GM12878 (cell line): ENCODE data around the gene GLI1. TPM values are rescaled to one million over a fixed set of nuclear protein-coding genes. Genes with fewer than 3 reads are reported as not detected.
A peak's percentile ranks its signal among the peaks of the same experiment; 100 is the strongest.

ENCODE experiments used
- ATAC-seq: fragments of 200-7000 bp; cut with Tn5 transposase; 3 replicates; pipeline ENCODE4 v1.9.1; 2020; ENCODE audit warnings: mild to moderate bottlenecking, moderate library complexity
- BruUV-seq: library from RNA; stranded (reverse); fragments of 400-500 nt; replicated peaks from 2 replicates; lab custom pipeline; 2021; lab: Mats Ljungman, UMichigan
- CTCF ChIA-PET: fragments of 300-600 bp; sonication (Branson Sonifier 250); formaldehyde crosslinking; extraction: SDS; loops from one replicate; lab custom pipeline; 2021; ENCODE audit warnings: inconsistent platforms; lab: Yijun Ruan, JAX
- POLR2A ChIA-PET: fragments of 350-600 bp; formaldehyde crosslinking; extraction: SDS; loops from one replicate; lab custom pipeline; 2021; ENCODE audit warnings: inconsistent platforms; lab: Charles Lee
- RAD21 ChIA-PET: fragments of 300-600 bp; sonication (Branson Sonifier 250); formaldehyde crosslinking; loops from one replicate; lab custom pipeline; 2023; ENCODE audit warnings: antibody characterized with exemption; ENCODE audit not compliant: unreplicated experiment; lab: Charles Lee
- SMC1A ChIA-PET: fragments of 300-600 bp; sonication (Branson Sonifier 250); formaldehyde crosslinking; loops from one replicate; lab custom pipeline; 2023; ENCODE audit not compliant: unreplicated experiment, uncharacterized antibody; lab: Charles Lee
- DNase-seq: peaks from one replicate; pipeline ENCODE4 v3.0.0-alpha.2; 2011; ENCODE audit warnings: low read depth, low spot score
- FAIRE-seq: peaks from 3 replicates; lab custom pipeline; 2011; peaks lifted over from hg19 to GRCh38; lab: Jason Lieb, UNC
- H2AFZ ChIP-seq: 2 replicates; pipeline ENCODE4 v1.6.0; 2011; ENCODE audit warnings: low read depth, low read length, control low read depth; ENCODE audit not compliant: control insufficient read depth
- H3K27ac ChIP-seq: 2 replicates; pipeline ENCODE4 v1.5.1; 2011; ENCODE audit warnings: control low read depth; ENCODE audit not compliant: control insufficient read depth, insufficient read depth
- H3K27me3 ChIP-seq, 2 experiments: replicated peaks in 1 of 2; 2 replicates each; pipeline versions ENCODE4 v1.6.0 to v1.6.1; 2011; ENCODE audit warnings: low read length in 1 of 2; ENCODE audit not compliant: control insufficient read depth in 2 of 2, insufficient read depth in 2 of 2
- H3K36me3 ChIP-seq, 2 experiments: 2 replicates each; pipeline ENCODE4 v1.5.1; 2011; ENCODE audit warnings: low read length in 1 of 2; ENCODE audit not compliant: control insufficient read depth in 2 of 2, insufficient read depth in 2 of 2
- H3K4me1 ChIP-seq: 2 replicates; pipeline ENCODE4 v1.6.1; 2011; ENCODE audit warnings: mild to moderate bottlenecking, low read length, moderate library complexity, mixed read lengths; ENCODE audit not compliant: control insufficient read depth, insufficient read depth
- H3K4me2 ChIP-seq: 2 replicates; pipeline ENCODE4 v1.6.0; 2011; ENCODE audit warnings: control low read depth; ENCODE audit not compliant: control insufficient read depth, insufficient read depth
- H3K4me3 ChIP-seq: fragments of 200-600 bp; sonication (generic); 2 replicates; pipeline ENCODE4 v1.5.1; 2016
- H3K79me2 ChIP-seq: 2 replicates; pipeline ENCODE4 v1.6.0; 2011; ENCODE audit warnings: low read length; ENCODE audit not compliant: control insufficient read depth, insufficient read depth
- H3K9ac ChIP-seq: 2 replicates; pipeline ENCODE4 v1.8.0; 2011; ENCODE audit warnings: low read length, control low read depth, mixed read lengths; ENCODE audit not compliant: control insufficient read depth, insufficient read depth
- H3K9me3 ChIP-seq: replicated peaks from 3 replicates; pipeline ENCODE4 v1.5.1; 2011; ENCODE audit warnings: mild to moderate bottlenecking, low read length; ENCODE audit not compliant: control insufficient read depth, insufficient read depth
- H4K20me1 ChIP-seq: 2 replicates; pipeline ENCODE4 v1.6.0; 2011; ENCODE audit not compliant: control insufficient read depth, insufficient read depth
- ASH2L ChIP-seq: fragments of 300-600, 200-600 bp; sonication (generic); IDR thresholded peaks from 2 replicates; pipeline ENCODE4 v1.6.1; 2017; ENCODE audit warnings: low read depth, mild to moderate bottlenecking, borderline replicate concordance
- CEBPB ChIP-seq, 2 experiments: fragments of 150-350 bp in 1 of 2; IDR thresholded peaks; 2 replicates each; pipeline ENCODE4 v1.6.1; 2012 to 2014; ENCODE audit warnings: low read depth in 2 of 2, low read length in 2 of 2, borderline replicate concordance in 1 of 2, inconsistent platforms in 1 of 2
- CHD2 ChIP-seq: IDR thresholded peaks from 2 replicates; pipeline ENCODE4 v1.6.1; 2011; ENCODE audit warnings: low read depth, low read length, improper control_type of control experiment, borderline replicate concordance
- FOS ChIP-seq: IDR thresholded peaks from 3 replicates; pipeline ENCODE4 v1.6.1; 2011; ENCODE audit warnings: borderline replicate concordance; ENCODE audit not compliant: insufficient read length; ENCODE audit errors: extremely low read depth
- JUNB ChIP-seq: IDR thresholded peaks from 2 replicates; pipeline ENCODE4 v1.6.1; 2016; ENCODE audit warnings: antibody characterized with exemption, mild to moderate bottlenecking
- MTA3 ChIP-seq: IDR thresholded peaks from 2 replicates; pipeline ENCODE4 v1.6.1; 2012; ENCODE audit warnings: low read length, inconsistent platforms, borderline replicate concordance
- MYC ChIP-seq: IDR thresholded peaks from 2 replicates; pipeline ENCODE4 v1.6.1; 2011; ENCODE audit warnings: mild to moderate bottlenecking, low read length, moderate library complexity, inconsistent platforms; ENCODE audit not compliant: insufficient read depth, insufficient replicate concordance, insufficient read length, severe bottlenecking
- NFXL1 ChIP-seq: fragments of 450-650 bp; IDR thresholded peaks from 2 replicates; pipeline ENCODE4 v1.6.1; 2017; ENCODE audit warnings: antibody characterized with exemption, mild to moderate bottlenecking, borderline replicate concordance
- NR2C1 ChIP-seq: fragments of 450-650 bp; IDR thresholded peaks from 2 replicates; pipeline ENCODE4 v1.6.1; 2017; ENCODE audit warnings: antibody characterized with exemption, mild to moderate bottlenecking, moderate library complexity
- POLR2A ChIP-seq: IDR thresholded peaks from 2 replicates; pipeline ENCODE4 v1.6.1; 2011; ENCODE audit warnings: low read depth, mild to moderate bottlenecking, low read length
- POLR2AphosphoS2 ChIP-seq: IDR thresholded peaks from 2 replicates; pipeline ENCODE4 v1.6.1; 2011; ENCODE audit warnings: low read depth, mild to moderate bottlenecking, low read length, improper control_type of control experiment, moderate library complexity
- POLR2AphosphoS5 ChIP-seq: IDR thresholded peaks from 2 replicates; pipeline ENCODE4 v1.6.1; 2011; ENCODE audit warnings: mild to moderate bottlenecking, low read length, inconsistent platforms
- RUNX3 ChIP-seq: IDR thresholded peaks from 2 replicates; pipeline ENCODE4 v1.6.1; 2012; ENCODE audit warnings: low read length, inconsistent platforms
- SMARCA5 ChIP-seq: fragments of 450-650 bp; IDR thresholded peaks from 2 replicates; pipeline ENCODE4 v1.6.1; 2017; ENCODE audit warnings: mild to moderate bottlenecking
- SPI1 ChIP-seq: IDR thresholded peaks from 2 replicates; pipeline ENCODE4 v1.6.1; 2011; ENCODE audit warnings: low read depth, mild to moderate bottlenecking, low read length, moderate library complexity, borderline replicate concordance; ENCODE audit not compliant: insufficient read depth
- STAT3 ChIP-seq: IDR thresholded peaks from 2 replicates; pipeline ENCODE4 v1.6.1; 2011; ENCODE audit warnings: low read depth, low read length, improper control_type of control experiment
- USF1 ChIP-seq: IDR thresholded peaks from 2 replicates; pipeline ENCODE4 v1.6.1; 2011; ENCODE audit warnings: borderline replicate concordance, low read depth, mild to moderate bottlenecking, moderate library complexity, mixed read lengths, low read length; ENCODE audit not compliant: insufficient read depth; ENCODE audit errors: extremely low read length
- WRNIP1 ChIP-seq: IDR thresholded peaks from 2 replicates; pipeline ENCODE4 v1.6.1; 2011; ENCODE audit warnings: low read depth, low read length, improper control_type of control experiment, borderline replicate concordance
- ZBED1 ChIP-seq: IDR thresholded peaks from 2 replicates; pipeline ENCODE4 v1.6.1; 2016; ENCODE audit warnings: borderline replicate concordance
- ZNF24 ChIP-seq: fragments of 450-650 bp; IDR thresholded peaks from 2 replicates; pipeline ENCODE4 v1.6.1; 2017; ENCODE audit warnings: antibody characterized with exemption, mild to moderate bottlenecking
- ZSCAN29 ChIP-seq: fragments of 450-650 bp; IDR thresholded peaks from 2 replicates; pipeline ENCODE4 v1.6.1; 2017; ENCODE audit warnings: mild to moderate bottlenecking, moderate library complexity
- WGBS: methylation state at CpG from one replicate; pipeline ENCODE4 v1.1.6; 2016; ENCODE audit warnings: low lambda C conversion rate; ENCODE audit not compliant: insufficient replicate concordance, insufficient coverage; ENCODE audit errors: missing lambda C conversion rate; 5-methylcytosine and 5-hydroxymethylcytosine counted together
- in situ Hi-C: fragments of 300-500 bp; cut with MboI; formaldehyde crosslinking; loops from 9 replicates; pipeline ENCODE4 v1.14.3; 2018; ENCODE audit warnings: mixed read lengths
- intact Hi-C: fragments of 100-400 bp; cut with micrococcal nuclease; formaldehyde crosslinking; loops from one replicate; pipeline ENCODE4 v1.14.2; 2022; ENCODE audit not compliant: unreplicated experiment
- polyA plus RNA-seq, 11 experiments: library from polyadenylated mRNA; depleted of rRNA in 4 of 11; unstranded in 6 of 11; stranded (reverse) in 5 of 11; fragments of >200 nt; fragmentation: Nextera tagmentation in 4 of 11; fragmentation: Illumina TruSeq in 1 of 11; extraction: Ambion mirVana in 4 of 11; extraction: Trizol in 1 of 11; gene quantifications; 1 replicate in 1 of 11; 2 replicates in 10 of 11; pipeline versions ENCODE4 v1.2.1 to v1.2.3, GENCODE V29; 2011 to 2016; ENCODE audit warnings: inconsistent platforms in 2 of 11, missing spikeins in 2 of 11, low read depth in 1 of 11
- total RNA-seq, 4 experiments: library from RNA; depleted of rRNA in 3 of 4; stranded (reverse); fragments of >200 nt in 3 of 4; fragmentation: Illumina TruSeq in 1 of 4; extraction: Trizol in 1 of 4; gene quantifications; 2 replicates each; pipeline versions ENCODE4 v1.2.1 to v1.2.3, GENCODE V29; 2013 to 2021
- TF ChIP-seq, protein P1 (sequence below): fragments of 450-650 bp; IDR thresholded peaks from 2 replicates; pipeline ENCODE4 v1.6.1; 2017; ENCODE audit warnings: mild to moderate bottlenecking

Gene GLI1
- total and polyA plus RNA-seq, 10 of the 15 experiments (the other 5 are each of a cell fraction or from before 2014, with no cell fraction given): 0.27 to 1.2 (median 0.49) TPM

DNA sequence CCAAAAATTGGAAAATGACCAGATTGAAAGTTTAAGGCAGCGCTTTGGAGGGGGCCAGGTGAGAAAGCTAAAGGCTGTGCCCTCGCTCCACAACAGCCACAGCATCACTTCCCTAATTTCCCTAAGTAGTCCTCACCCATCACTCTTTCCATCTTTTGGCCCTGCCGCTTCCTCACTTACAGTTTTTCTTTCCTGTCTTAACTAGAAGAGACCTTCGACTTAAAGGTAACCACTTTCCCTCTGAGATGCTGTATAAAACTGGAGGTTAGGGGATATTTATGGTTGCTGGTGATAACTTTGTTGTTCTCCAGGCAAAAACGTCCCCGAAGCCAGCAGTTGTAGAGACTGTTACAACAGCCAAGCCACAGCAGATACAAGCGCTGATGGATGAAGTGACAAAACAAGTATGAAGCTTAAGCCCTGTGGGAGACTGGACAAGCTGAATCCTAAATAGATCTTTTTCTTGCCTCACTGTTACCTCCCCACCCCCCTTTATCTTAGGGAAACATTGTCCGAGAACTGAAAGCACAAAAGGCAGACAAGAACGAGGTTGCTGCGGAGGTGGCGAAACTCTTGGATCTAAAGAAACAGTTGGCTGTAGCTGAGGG is 56.5 kb downstream of the GLI1 start:
- peaks cover 4% of the 10 kb centered on the region; the same call in 1 of the 2 replicates for H4K20me1 ChIP-seq
- POLR2A ChIA-PET: interaction anchor here (0.9 kb wide), 1 partner anchor 35 kb away, joined by 4 read pairs; no protein-coding TSS in a partner anchor
- H3K27me3 ChIP-seq: no peaks in the 10 kb centered on the region
- SMC1A ChIA-PET: interaction anchor here (1.7 to 2.2 kb wide), 2 partner anchors 19 to 22 kb away, joined by 3 to 6 read pairs; no protein-coding TSS in a partner anchor
- RAD21 ChIA-PET: no interaction called here
- no peak for TF ChIP-seq ASH2L
- no peak for TF ChIP-seq JUNB
- TF ChIP-seq POLR2A: peak; percentile 28; the same call in 1 of the 2 replicates
- TF ChIP-seq WRNIP1: no peak
- no peak for TF ChIP-seq CHD2
- no peak for TF ChIP-seq NR2C1
- no peak for TF ChIP-seq FOS
- TF ChIP-seq MYC: no peak
- no peak for TF ChIP-seq MTA3
- TF ChIP-seq POLR2AphosphoS5: peak; percentile 50; the same call in 1 of the 2 replicates
- TF ChIP-seq ZSCAN29: no peak
- no peak for TF ChIP-seq NFXL1
- TF ChIP-seq RUNX3: no peak
- TF ChIP-seq ZNF24: no peak
- TF ChIP-seq POLR2AphosphoS2: peak; percentile 58; the same call in 1 of the 2 replicates
- TF ChIP-seq STAT3: no peak
- no peak for TF ChIP-seq CEBPB (IDR thresholded peaks at IDR 0.05; ENCODE audit: borderline replicate concordance in 1 of 2, low read depth in 2 of 2, low read length in 2 of 2)
- no peak for TF ChIP-seq USF1
- TF ChIP-seq, protein P1, sequence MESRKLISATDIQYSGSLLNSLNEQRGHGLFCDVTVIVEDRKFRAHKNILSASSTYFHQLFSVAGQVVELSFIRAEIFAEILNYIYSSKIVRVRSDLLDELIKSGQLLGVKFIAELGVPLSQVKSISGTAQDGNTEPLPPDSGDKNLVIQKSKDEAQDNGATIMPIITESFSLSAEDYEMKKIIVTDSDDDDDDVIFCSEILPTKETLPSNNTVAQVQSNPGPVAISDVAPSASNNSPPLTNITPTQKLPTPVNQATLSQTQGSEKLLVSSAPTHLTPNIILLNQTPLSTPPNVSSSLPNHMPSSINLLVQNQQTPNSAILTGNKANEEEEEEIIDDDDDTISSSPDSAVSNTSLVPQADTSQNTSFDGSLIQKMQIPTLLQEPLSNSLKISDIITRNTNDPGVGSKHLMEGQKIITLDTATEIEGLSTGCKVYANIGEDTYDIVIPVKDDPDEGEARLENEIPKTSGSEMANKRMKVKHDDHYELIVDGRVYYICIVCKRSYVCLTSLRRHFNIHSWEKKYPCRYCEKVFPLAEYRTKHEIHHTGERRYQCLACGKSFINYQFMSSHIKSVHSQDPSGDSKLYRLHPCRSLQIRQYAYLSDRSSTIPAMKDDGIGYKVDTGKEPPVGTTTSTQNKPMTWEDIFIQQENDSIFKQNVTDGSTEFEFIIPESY: no peak
- 0 out of 2 replicates have a peak, but pooled peaks have one; percentile 16 for TF ChIP-seq SPI1
- 0 out of 2 replicates have a peak, but pooled peaks have one; percentile 36 for TF ChIP-seq ZBED1
- no peak for TF ChIP-seq SMARCA5
- H3K9me3 ChIP-seq: no peaks in the 10 kb centered on the region
- CTCF ChIA-PET: interaction anchor here (1.3 to 4.0 kb wide), 4 partner anchors 8 to 57 kb away, joined by 3 to 13 read pairs (median 4); no protein-coding TSS in a partner anchor
- peaks cover 27% of the 10 kb centered on the region for H3K79me2 ChIP-seq
- H3K9ac ChIP-seq: no peak overlapping the region
- BruUV-seq: TSS peak; percentile 45
- no peak overlapping the region for H2AFZ ChIP-seq
- no peak overlapping the region for H3K4me2 ChIP-seq
- WGBS: 92% methylated on average over 11 of the region's 11 CpGs
- H3K36me3 ChIP-seq: peaks cover 33 to 45% of the 10 kb centered on the region in 2 experiments
- no peak overlapping the region for H3K4me3 ChIP-seq
- intact Hi-C loops (no loop called here), in situ Hi-C loops (no loop called here)
- H3K27ac ChIP-seq: no peak overlapping the region
- peaks cover under 1% of the 10 kb centered on the region for H3K4me1 ChIP-seq
- ATAC-seq (no peak), DNase-seq (no peak), FAIRE-seq (no peak)
